GM12878 (cell line): ENCODE results near the gene CDHR4. TPM values are rescaled to one million over a fixed set of nuclear protein-coding genes. Genes with fewer than 3 reads are reported as not detected.

Experiments
- ATAC-seq: fragments of 200-7000 bp; cut with Tn5 transposase; 3 replicates; pipeline ENCODE4 v1.9.1; 2020; ENCODE audit warnings: mild to moderate bottlenecking, moderate library complexity
- Bru-seq: library from RNA; stranded (reverse); fragments of 400-500 nt; gene quantifications from one replicate; lab custom pipeline; 2021; lab: Mats Ljungman, UMichigan
- BruChase-seq, 2 experiments: library from RNA; stranded (reverse); fragments of 400-500 nt; gene quantifications; one replicate each; lab custom pipeline; 2021; lab: Mats Ljungman, UMichigan
- BruUV-seq: library from RNA; stranded (reverse); fragments of 400-500 nt; replicated peaks from 2 replicates; lab custom pipeline; 2021; lab: Mats Ljungman, UMichigan
- CTCF ChIA-PET: fragments of 300-600 bp; sonication (Branson Sonifier 250); formaldehyde crosslinking; extraction: SDS; loops from one replicate; lab custom pipeline; 2021; ENCODE audit warnings: inconsistent platforms; lab: Yijun Ruan, JAX
- POLR2A ChIA-PET: fragments of 350-600 bp; formaldehyde crosslinking; extraction: SDS; loops from one replicate; lab custom pipeline; 2021; ENCODE audit warnings: inconsistent platforms; lab: Charles Lee
- RAD21 ChIA-PET: fragments of 300-600 bp; sonication (Branson Sonifier 250); formaldehyde crosslinking; loops from one replicate; lab custom pipeline; 2023; ENCODE audit warnings: antibody characterized with exemption; ENCODE audit not compliant: unreplicated experiment; lab: Charles Lee
- SMC1A ChIA-PET: fragments of 300-600 bp; sonication (Branson Sonifier 250); formaldehyde crosslinking; loops from one replicate; lab custom pipeline; 2023; ENCODE audit not compliant: unreplicated experiment, uncharacterized antibody; lab: Charles Lee
- DNase-seq: peaks from one replicate; pipeline ENCODE4 v3.0.0-alpha.2; 2011; ENCODE audit warnings: low read depth, low spot score
- FAIRE-seq: peaks from 3 replicates; lab custom pipeline; 2011; peaks lifted over from hg19 to GRCh38; lab: Jason Lieb, UNC
- H2AFZ ChIP-seq: 2 replicates; pipeline ENCODE4 v1.6.0; 2011; ENCODE audit warnings: low read depth, low read length, control low read depth; ENCODE audit not compliant: control insufficient read depth
- H3K27ac ChIP-seq: 2 replicates; pipeline ENCODE4 v1.5.1; 2011; ENCODE audit warnings: control low read depth; ENCODE audit not compliant: control insufficient read depth, insufficient read depth
- H3K27me3 ChIP-seq, 2 experiments: replicated peaks in 1 of 2; 2 replicates each; pipeline versions ENCODE4 v1.6.0 to v1.6.1; 2011; ENCODE audit warnings: low read length in 1 of 2; ENCODE audit not compliant: control insufficient read depth in 2 of 2, insufficient read depth in 2 of 2
- H3K36me3 ChIP-seq, 2 experiments: 2 replicates each; pipeline ENCODE4 v1.5.1; 2011; ENCODE audit warnings: low read length in 1 of 2; ENCODE audit not compliant: control insufficient read depth in 2 of 2, insufficient read depth in 2 of 2
- H3K4me1 ChIP-seq: 2 replicates; pipeline ENCODE4 v1.6.1; 2011; ENCODE audit warnings: mild to moderate bottlenecking, low read length, moderate library complexity, mixed read lengths; ENCODE audit not compliant: control insufficient read depth, insufficient read depth
- H3K4me2 ChIP-seq: 2 replicates; pipeline ENCODE4 v1.6.0; 2011; ENCODE audit warnings: control low read depth; ENCODE audit not compliant: control insufficient read depth, insufficient read depth
- H3K4me3 ChIP-seq: fragments of 200-600 bp; sonication (generic); 2 replicates; pipeline ENCODE4 v1.5.1; 2016
- H3K79me2 ChIP-seq: 2 replicates; pipeline ENCODE4 v1.6.0; 2011; ENCODE audit warnings: low read length; ENCODE audit not compliant: control insufficient read depth, insufficient read depth
- H3K9ac ChIP-seq: 2 replicates; pipeline ENCODE4 v1.8.0; 2011; ENCODE audit warnings: low read length, control low read depth, mixed read lengths; ENCODE audit not compliant: control insufficient read depth, insufficient read depth
- H3K9me3 ChIP-seq: replicated peaks from 3 replicates; pipeline ENCODE4 v1.5.1; 2011; ENCODE audit warnings: mild to moderate bottlenecking, low read length; ENCODE audit not compliant: control insufficient read depth, insufficient read depth
- H4K20me1 ChIP-seq: 2 replicates; pipeline ENCODE4 v1.6.0; 2011; ENCODE audit not compliant: control insufficient read depth, insufficient read depth
- ATF2 ChIP-seq: IDR thresholded peaks from 2 replicates; pipeline ENCODE4 v1.6.1; 2012; ENCODE audit warnings: low read length, inconsistent platforms
- BHLHE40 ChIP-seq, 2 experiments: fragments of 450-650 bp in 1 of 2; IDR thresholded peaks; 2 replicates each; pipeline ENCODE4 v1.6.1; 2011 to 2017; ENCODE audit warnings: low read depth in 2 of 2, borderline replicate concordance in 1 of 2, improper control_type of control experiment in 1 of 2, low read length in 1 of 2, mild to moderate bottlenecking in 1 of 2
- BRCA1 ChIP-seq: IDR thresholded peaks from 2 replicates; pipeline ENCODE4 v1.6.1; 2011; ENCODE audit warnings: low read depth, low read length, improper control_type of control experiment
- CREB1 ChIP-seq: IDR thresholded peaks from 2 replicates; pipeline ENCODE4 v1.6.1; 2012; ENCODE audit warnings: low read depth, mild to moderate bottlenecking, inconsistent platforms
- ESRRA ChIP-seq: IDR thresholded peaks from 2 replicates; pipeline ENCODE4 v1.6.1; 2012; ENCODE audit warnings: mild to moderate bottlenecking, low read length, improper control_type of control experiment
- IRF3 ChIP-seq: fragments of 450-650 bp; IDR thresholded peaks from 2 replicates; pipeline ENCODE4 v1.6.1; 2014; ENCODE audit warnings: mild to moderate bottlenecking
- JUNB ChIP-seq: IDR thresholded peaks from 2 replicates; pipeline ENCODE4 v1.6.1; 2016; ENCODE audit warnings: antibody characterized with exemption, mild to moderate bottlenecking
- MTA3 ChIP-seq: IDR thresholded peaks from 2 replicates; pipeline ENCODE4 v1.6.1; 2012; ENCODE audit warnings: low read length, inconsistent platforms, borderline replicate concordance
- NR2C2 ChIP-seq: IDR thresholded peaks from 2 replicates; pipeline ENCODE4 v1.6.1; 2011; ENCODE audit warnings: borderline replicate concordance, low read depth; ENCODE audit not compliant: control insufficient read depth, insufficient read length
- PML ChIP-seq: IDR thresholded peaks from 2 replicates; pipeline ENCODE4 v1.6.1; 2012; ENCODE audit warnings: low read length, inconsistent platforms
- RFX5 ChIP-seq: IDR thresholded peaks from 2 replicates; pipeline ENCODE4 v1.6.1; 2011; ENCODE audit warnings: low read depth, low read length, improper control_type of control experiment
- STAT3 ChIP-seq: IDR thresholded peaks from 2 replicates; pipeline ENCODE4 v1.6.1; 2011; ENCODE audit warnings: low read depth, low read length, improper control_type of control experiment
- SUZ12 ChIP-seq: fragments of 200-600 bp; sonication (generic); IDR thresholded peaks from one replicate; pipeline ENCODE4 v1.6.1; 2018; ENCODE audit warnings: antibody characterized with exemption, mild to moderate bottlenecking; ENCODE audit not compliant: unreplicated experiment
- TARDBP ChIP-seq: IDR thresholded peaks from 2 replicates; pipeline ENCODE4 v1.6.1; 2016; ENCODE audit warnings: borderline replicate concordance
- TCF3 ChIP-seq: IDR thresholded peaks from 2 replicates; pipeline ENCODE4 v1.6.1; 2012; ENCODE audit warnings: low read depth, mild to moderate bottlenecking, low read length, borderline replicate concordance; ENCODE audit not compliant: insufficient read depth
- ZZZ3 ChIP-seq: IDR thresholded peaks from 2 replicates; pipeline ENCODE4 v1.6.1; 2011; ENCODE audit warnings: low read depth; ENCODE audit not compliant: control insufficient read depth, insufficient read length
- WGBS: methylation state at CpG from one replicate; pipeline ENCODE4 v1.1.6; 2016; ENCODE audit warnings: low lambda C conversion rate; ENCODE audit not compliant: insufficient replicate concordance, insufficient coverage; ENCODE audit errors: missing lambda C conversion rate; 5-methylcytosine and 5-hydroxymethylcytosine counted together
- in situ Hi-C: fragments of 300-500 bp; cut with MboI; formaldehyde crosslinking; loops from 9 replicates; pipeline ENCODE4 v1.14.3; 2018; ENCODE audit warnings: mixed read lengths
- intact Hi-C: fragments of 100-400 bp; cut with micrococcal nuclease; formaldehyde crosslinking; loops from one replicate; pipeline ENCODE4 v1.14.2; 2022; ENCODE audit not compliant: unreplicated experiment
- long read RNA-seq, 2 experiments: library from polyadenylated mRNA; unstranded; transcript quantifications; one replicate each; pipeline ENCODE4 v2.0.0, GENCODE V29; 2019 to 2020
- polyA minus RNA-seq, 3 experiments: library from RNA; depleted of rRNA, polyadenylated mRNA; stranded (reverse); fragments of >200 nt; gene quantifications; 2 replicates each; pipeline ENCODE4 v1.2.3, GENCODE V29; 2011
- polyA plus RNA-seq, 11 experiments: library from polyadenylated mRNA; depleted of rRNA in 4 of 11; unstranded in 6 of 11; stranded (reverse) in 5 of 11; fragments of >200 nt; fragmentation: Nextera tagmentation in 4 of 11; fragmentation: Illumina TruSeq in 1 of 11; extraction: Ambion mirVana in 4 of 11; extraction: Trizol in 1 of 11; gene quantifications; 1 replicate in 1 of 11; 2 replicates in 10 of 11; pipeline versions ENCODE4 v1.2.1 to v1.2.3, GENCODE V29; 2011 to 2016; ENCODE audit warnings: inconsistent platforms in 2 of 11, missing spikeins in 2 of 11, low read depth in 1 of 11
- total RNA-seq, 4 experiments: library from RNA; depleted of rRNA in 3 of 4; stranded (reverse); fragments of >200 nt in 3 of 4; fragmentation: Illumina TruSeq in 1 of 4; extraction: Trizol in 1 of 4; gene quantifications; 2 replicates each; pipeline versions ENCODE4 v1.2.1 to v1.2.3, GENCODE V29; 2013 to 2021

The CDHR4 gene
- total RNA-seq (2013; cell fraction: nucleolus; rRNA removed): 0.33 TPM in 1 of 2 replicates, not detected in the other
- total RNA-seq (2014; rRNA removed) (not detected in 2 replicates), total RNA-seq (2014; rRNA removed; fragmentation: Illumina TruSeq; extraction: Trizol) (not detected in 2 replicates), total RNA-seq (2021) (not detected in 2 replicates), polyA plus RNA-seq (2011; rRNA removed) (not detected in 2 replicates), polyA plus RNA-seq (2014; fragmentation: Illumina TruSeq; extraction: Trizol) (not detected in 2 replicates), polyA plus RNA-seq (2014; fragmentation: Nextera tagmentation; extraction: Ambion mirVana) (not detected), polyA plus RNA-seq (2014; rRNA removed) (not detected in 2 replicates), polyA plus RNA-seq (2016; fragmentation: Nextera tagmentation; extraction: Ambion mirVana) (not detected), polyA minus RNA-seq (2011; rRNA and poly(A)+ RNA removed) (not detected in 2 replicates), Bru-seq, nascent RNA (percentile 12 among the genes with signal in this experiment), BruChase-seq, experiment 1, labeled RNA remaining after a 6-hour chase (percentile 24 among the genes with signal in this experiment), BruChase-seq, experiment 2, labeled RNA remaining after a 2-hour chase (percentile 16 among the genes with signal in this experiment)
- polyA plus RNA-seq (2011; ENCODE audit: low read depth): not detected
- 0.05 TPM in 1 of 2 replicates, not detected in the other for polyA plus RNA-seq (2011; cell fraction: cytosol; rRNA removed)
- polyA plus RNA-seq (2011; cell fraction: nucleus; rRNA removed): 0.28 TPM in 2 replicates
- 0.10 TPM in 1 of 2 replicates, not detected in the other for polyA plus RNA-seq (2012)
- not detected in 2 replicates for polyA minus RNA-seq (2011; cell fraction: cytosol; rRNA and poly(A)+ RNA removed)
- polyA minus RNA-seq (2011; cell fraction: nucleus; rRNA and poly(A)+ RNA removed): not detected in 2 replicates
- long read RNA-seq, experiment 1: 0 reads
- long read RNA-seq, experiment 2: 0 reads

GRCh38 chr3:49799761-49800160, at the start of gene CDHR4:
TSS of gene CDHR4 (minus strand) at chr3:49799873. CDS start at chr3:49799812, 61 bp downstream.
- H3K36me3 ChIP-seq: no peaks in the 10 kb centered on the region
- H4K20me1 ChIP-seq: no peaks in the 10 kb centered on the region
- H3K27ac ChIP-seq: no peak within 1 kb of the TSS
- intact Hi-C loops (no loop called here), in situ Hi-C loops (loop anchor here (5.0 kb wide), 1 partner anchor 108 kb away; no protein-coding TSS in a partner anchor)
- BruUV-seq: no TSS peak
- WGBS: 9% methylated on average over 4 of the region's 4 CpGs
- FAIRE-seq (no peak), DNase-seq (no peak), ATAC-seq (no peak)
- no peak within 1 kb of the TSS for H3K9ac ChIP-seq
- no peaks in the 10 kb centered on the region; a peak in 1 of 4 replicates for H3K27me3 ChIP-seq
- TF ChIP-seq ATF2: no peak
- no peak for TF ChIP-seq PML
- no peak for TF ChIP-seq CREB1
- no peak for TF ChIP-seq TARDBP
- TF ChIP-seq ZZZ3: no peak
- TF ChIP-seq ESRRA: no peak
- TF ChIP-seq MTA3: no peak
- TF ChIP-seq TCF3: no peak
- TF ChIP-seq SUZ12: no peak
- TF ChIP-seq BRCA1: no peak
- TF ChIP-seq JUNB: no peak
- no peak for TF ChIP-seq STAT3
- no peak for TF ChIP-seq BHLHE40 (IDR thresholded peaks at IDR 0.05; ENCODE audit: borderline replicate concordance in 1 of 2, low read depth in 2 of 2, low read length in 1 of 2)
- TF ChIP-seq RFX5: no peak
- TF ChIP-seq IRF3: no peak
- no peak for TF ChIP-seq NR2C2
- no peaks in the 10 kb centered on the region for H3K9me3 ChIP-seq
- RAD21 ChIA-PET: interaction anchor here (8.0 kb wide), 1 partner anchor 40 kb away, joined by 182 read pairs; no protein-coding TSS in a partner anchor
- no peak within 1 kb of the TSS for H2AFZ ChIP-seq
- SMC1A ChIA-PET: interaction anchor here (0.7 to 9.4 kb wide), 3 partner anchors 13 to 105 kb away, joined by 3 to 146 read pairs (median 3); no protein-coding TSS in a partner anchor
- no peaks in the 10 kb centered on the region for H3K79me2 ChIP-seq
- H3K4me3 ChIP-seq: no peak within 1 kb of the TSS
- no peak within 1 kb of the TSS for H3K4me2 ChIP-seq
- POLR2A ChIA-PET: interaction anchor here (0.7 kb wide), 1 partner anchor 178 kb away, joined by 3 read pairs; no protein-coding TSS in a partner anchor
- H3K4me1 ChIP-seq: peaks cover 12% of the 10 kb centered on the region
- CTCF ChIA-PET: interaction anchor here (0.8 to 12.0 kb wide), 5 partner anchors 36 to 260 kb away, joined by 3 to 327 read pairs (median 4); no protein-coding TSS in a partner anchor
